SH-SY5Y (cell line): ENCODE measurements around the gene SLC15A4.

Experiments
- GATA2 ChIP-seq: IDR thresholded peaks from 2 replicates; pipeline ENCODE4 v1.6.1; 2011; ENCODE audit warnings: mild to moderate bottlenecking, low read depth, low read length
- GATA3 ChIP-seq: IDR thresholded peaks from 2 replicates; pipeline ENCODE4 v1.6.1; 2011; ENCODE audit warnings: low read depth, mild to moderate bottlenecking, low read length, moderate library complexity

DNA sequence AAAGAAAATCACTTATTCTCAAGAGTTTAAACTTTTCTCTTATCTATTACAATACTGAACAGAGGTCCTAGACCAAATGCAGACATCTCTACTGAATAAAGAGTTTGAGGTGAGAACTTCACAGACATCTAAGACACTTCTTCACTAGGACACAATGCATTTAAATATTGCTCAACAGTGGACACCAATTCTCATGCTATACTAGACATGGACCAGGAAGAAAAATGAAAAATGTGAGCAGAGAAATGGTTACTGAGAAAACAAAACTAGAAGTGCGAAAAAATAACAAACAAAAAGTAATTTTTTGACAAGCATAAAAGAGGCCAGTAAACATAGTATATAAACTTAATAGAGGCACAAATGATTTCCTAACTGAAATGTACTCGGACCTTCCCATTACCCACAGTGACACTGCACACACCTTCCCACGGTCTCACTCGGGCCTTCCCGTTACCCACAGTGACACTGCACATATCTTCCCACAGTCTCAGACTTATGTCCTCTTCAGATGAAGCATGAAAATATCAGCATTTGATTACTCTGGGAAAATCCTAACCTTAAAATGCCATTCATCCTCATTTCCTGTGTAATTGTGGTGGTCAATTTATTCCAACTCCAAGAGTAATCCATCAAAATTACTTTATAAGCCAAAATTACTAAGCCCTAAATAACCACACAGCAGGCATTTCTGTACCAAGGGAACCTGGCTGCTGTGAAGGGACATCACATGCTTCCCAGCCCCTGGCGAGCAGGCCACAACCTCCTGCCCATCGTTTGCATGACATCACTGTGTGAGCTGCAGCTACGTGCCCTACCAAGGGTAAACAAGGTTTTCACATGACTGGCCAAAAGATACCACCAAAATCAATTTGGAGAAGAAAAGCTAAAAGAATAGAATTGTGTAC is 6.4 kb downstream of the SLC15A4 start:
- TF ChIP-seq GATA3 (no peak), GATA2 (no peak)
